ENCODE measurements around the gene SLC17A7. TPM values are rescaled to one million over a fixed set of nuclear protein-coding genes. Genes with fewer than 3 reads are reported as not detected.

SLC17A7 gene
- total RNA-seq, 4 donors from 2014 or later = 1.1 to 1.7 (median 1.2) TPM

GRCh38 chr19:49398001-49398615 lies 43.2 kb downstream of the SLC17A7 start:
- Histone ChIP-seq H3K9me3 (no peaks in the 10 kb centered on the region), H3K36me3 (no peaks in the 10 kb centered on the region), H3K4me3 (no peak overlapping the region), H3K27me3 (peaks cover 48% of the 10 kb centered on the region), H3K27ac (no peak overlapping the region), H3K4me1 (no peaks in the 10 kb centered on the region)
- TF ChIP-seq, protein P1, sequence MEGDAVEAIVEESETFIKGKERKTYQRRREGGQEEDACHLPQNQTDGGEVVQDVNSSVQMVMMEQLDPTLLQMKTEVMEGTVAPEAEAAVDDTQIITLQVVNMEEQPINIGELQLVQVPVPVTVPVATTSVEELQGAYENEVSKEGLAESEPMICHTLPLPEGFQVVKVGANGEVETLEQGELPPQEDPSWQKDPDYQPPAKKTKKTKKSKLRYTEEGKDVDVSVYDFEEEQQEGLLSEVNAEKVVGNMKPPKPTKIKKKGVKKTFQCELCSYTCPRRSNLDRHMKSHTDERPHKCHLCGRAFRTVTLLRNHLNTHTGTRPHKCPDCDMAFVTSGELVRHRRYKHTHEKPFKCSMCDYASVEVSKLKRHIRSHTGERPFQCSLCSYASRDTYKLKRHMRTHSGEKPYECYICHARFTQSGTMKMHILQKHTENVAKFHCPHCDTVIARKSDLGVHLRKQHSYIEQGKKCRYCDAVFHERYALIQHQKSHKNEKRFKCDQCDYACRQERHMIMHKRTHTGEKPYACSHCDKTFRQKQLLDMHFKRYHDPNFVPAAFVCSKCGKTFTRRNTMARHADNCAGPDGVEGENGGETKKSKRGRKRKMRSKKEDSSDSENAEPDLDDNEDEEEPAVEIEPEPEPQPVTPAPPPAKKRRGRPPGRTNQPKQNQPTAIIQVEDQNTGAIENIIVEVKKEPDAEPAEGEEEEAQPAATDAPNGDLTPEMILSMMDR (IDR thresholded peaks at IDR 0.05) = no peak
- TF ChIP-seq POLR2AphosphoS5 (IDR thresholded peaks at IDR 0.05) = no peak
- no peak for TF ChIP-seq POLR2A (IDR thresholded peaks at IDR 0.05)
- no peak for TF ChIP-seq EP300 (IDR thresholded peaks at IDR 0.05)
- no peak for ATAC-seq
- 58 to 67% methylated on average over 7 of the region's 11 CpGs for WGBS, 2 donors (ENCODE audit: low coverage in 1 of 2)

DNA sequence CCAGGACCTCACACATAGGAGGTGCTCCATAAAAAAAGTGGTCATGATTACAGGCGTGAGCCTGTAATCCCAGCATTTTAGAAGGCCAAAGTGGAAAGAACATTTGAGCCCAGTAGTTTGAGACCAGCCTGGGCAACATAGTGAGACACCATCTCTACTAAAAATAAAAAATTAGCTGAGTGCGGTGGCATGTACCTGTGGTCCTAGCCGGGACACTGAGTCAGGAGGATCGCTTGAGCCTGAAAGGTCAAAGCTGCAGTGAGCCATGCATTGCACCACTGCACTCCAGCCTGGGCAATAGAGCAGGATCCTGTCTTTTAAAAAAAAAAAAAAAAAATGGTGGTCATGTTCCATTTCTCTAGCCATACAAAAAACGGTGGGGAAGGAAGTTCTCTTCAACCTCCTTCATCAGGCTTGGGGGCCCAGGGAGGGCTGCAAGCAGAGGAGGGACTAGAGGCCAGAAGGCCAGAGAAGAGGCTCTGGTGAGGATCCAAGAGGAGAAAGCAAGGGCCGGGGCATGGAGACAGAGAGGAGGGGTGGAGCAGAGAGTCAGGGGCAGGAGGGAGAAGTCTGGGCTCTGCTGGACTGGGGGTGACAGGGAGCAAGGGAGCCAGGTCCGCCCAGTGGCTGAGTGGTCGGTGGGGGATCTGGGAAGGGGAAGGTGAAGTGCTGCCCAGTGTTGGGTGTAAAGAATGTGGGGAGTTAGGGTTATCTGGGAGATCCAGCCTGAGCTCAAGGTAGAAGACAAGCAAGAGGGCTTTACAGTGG lies 44.4 kb downstream of the SLC17A7 start:
- no peak for ATAC-seq
- Histone ChIP-seq H3K4me3 (no peak overlapping the region), H3K9me3 (no peaks in the 10 kb centered on the region), H3K27me3 (peaks cover 50% of the 10 kb centered on the region), H3K27ac (no peak overlapping the region), H3K4me1 (no peaks in the 10 kb centered on the region), H3K36me3 (no peaks in the 10 kb centered on the region)
- TF ChIP-seq POLR2A (IDR thresholded peaks at IDR 0.05) = no peak
- TF ChIP-seq, protein P1 (IDR thresholded peaks at IDR 0.05) = no peak
- TF ChIP-seq POLR2AphosphoS5 (IDR thresholded peaks at IDR 0.05) = no peak
- TF ChIP-seq EP300 (IDR thresholded peaks at IDR 0.05) = no peak
- 61% methylated on average over 4 of the region's 8 CpGs; no CpG with 5 or more reads in 1 of the 2 donors for WGBS, 2 donors (ENCODE audit: low coverage in 1 of 2)

- H3K4me1 ChIP-seq = no peaks in the 10 kb centered on the region
- no peak overlapping the region for H3K4me3 ChIP-seq
- 71 to 77% methylated on average over 4 to 13 of the region's 15 CpGs for WGBS, 2 donors (ENCODE audit: low coverage in 1 of 2)
- H3K27ac ChIP-seq = no peak overlapping the region
- no peak for ATAC-seq
- H3K36me3 ChIP-seq = no peaks in the 10 kb centered on the region
- H3K9me3 ChIP-seq = no peaks in the 10 kb centered on the region
- peaks cover 59% of the 10 kb centered on the region for H3K27me3 ChIP-seq
- TF ChIP-seq POLR2AphosphoS5 (IDR thresholded peaks at IDR 0.05) (no peak), EP300 (IDR thresholded peaks at IDR 0.05) (no peak), POLR2A (IDR thresholded peaks at IDR 0.05) (no peak)
- TF ChIP-seq, protein P1 (IDR thresholded peaks at IDR 0.05) = no peak
Measured at GRCh38 chr19:49395581-49396407, 45.5 kb downstream of the SLC17A7 start.

DNA sequence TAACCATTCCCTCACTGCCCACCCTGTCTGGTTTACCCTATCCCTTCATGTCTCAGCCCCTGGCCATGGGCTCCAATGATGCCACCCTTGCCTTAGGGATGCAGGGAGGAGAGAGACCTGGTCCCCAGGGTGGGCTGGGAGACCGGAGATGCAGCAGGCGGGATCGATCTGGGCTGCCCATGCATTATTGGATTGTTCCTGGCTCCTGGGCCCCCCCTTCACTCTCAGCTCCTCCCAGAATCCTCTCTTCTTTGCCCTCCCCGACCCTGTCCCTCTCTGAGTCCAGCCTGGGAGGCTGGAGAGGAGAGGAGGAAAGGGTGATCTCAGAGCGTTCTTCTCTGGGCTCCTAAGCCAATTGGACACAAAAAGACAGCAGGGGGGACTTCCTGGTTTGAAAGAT lies 47.4 kb downstream of the SLC17A7 start:
- ATAC-seq = no peak
- H3K4me3 ChIP-seq = no peak overlapping the region
- no peaks in the 10 kb centered on the region for H3K36me3 ChIP-seq
- H3K9me3 ChIP-seq = no peaks in the 10 kb centered on the region
- no peak overlapping the region for H3K27ac ChIP-seq
- no peaks in the 10 kb centered on the region for H3K4me1 ChIP-seq
- H3K27me3 ChIP-seq = peaks cover 78% of the 10 kb centered on the region
- TF ChIP-seq, protein P1 (IDR thresholded peaks at IDR 0.05) = no peak
- TF ChIP-seq POLR2AphosphoS5 (IDR thresholded peaks at IDR 0.05) (no peak), EP300 (IDR thresholded peaks at IDR 0.05) (no peak), POLR2A (IDR thresholded peaks at IDR 0.05) (no peak)
- 17% methylated on average over 1 of the region's 5 CpGs; no CpG with 5 or more reads in 1 of the 2 donors for WGBS, 2 donors (ENCODE audit: low coverage in 1 of 2)
